HCT116 (cell line): Measurements from ENCODE around the gene VIT. TPM values are rescaled to one million over a fixed set of nuclear protein-coding genes. Genes with fewer than 3 reads are reported as not detected.

Experiments used
- ATAC-seq: fragments of 200-7000 bp; cut with Tn5 transposase; 2 replicates; pipeline ENCODE4 v1.9.1; 2020; ENCODE audit warnings: mild to moderate bottlenecking, moderate library complexity
- BruUV-seq: library from RNA; stranded (reverse); fragments of 400-500 nt; replicated peaks from 2 replicates; lab custom pipeline; 2021; lab: Mats Ljungman, UMichigan
- CTCF ChIA-PET: fragments of 300-600 bp; sonication (Branson Sonifier 250); formaldehyde crosslinking; loops from one replicate; lab custom pipeline; 2021; ENCODE audit warnings: antibody characterized with exemption; lab: Charles Lee
- POLR2A ChIA-PET: fragments of 300-600, 350-600 bp; sonication (Branson Sonifier 250); formaldehyde crosslinking; loops from one replicate; lab custom pipeline; 2021; ENCODE audit warnings: antibody characterized with exemption; lab: Charles Lee
- RAD21 ChIA-PET, 2 experiments: fragments of 300-600 bp; sonication (Branson Sonifier 250); formaldehyde crosslinking; loops; one replicate each; lab custom pipeline; 2023; ENCODE audit warnings: low total read pairs in 2 of 2; ENCODE audit not compliant: uncharacterized antibody in 2 of 2, unreplicated experiment in 2 of 2, low non-redundant PET in 1 of 2; lab: Charles Lee
- DNase-seq: peaks from one replicate; pipeline ENCODE4 v3.0.0-alpha.2; 2010; ENCODE audit warnings: low read depth, low spot score
- H2AFZ ChIP-seq: fragments of 200-600 bp; shearing (Covaris generic), sonication (generic); 2 replicates; pipeline ENCODE4 v1.6.1; 2017; ENCODE audit warnings: low read depth, mixed run types, mixed read lengths, antibody characterized with exemption, low read length; ENCODE audit not compliant: poor library complexity, severe bottlenecking
- H3K27ac ChIP-seq: 2 replicates; pipeline ENCODE4 v1.5.1; 2012; ENCODE audit warnings: low read depth, low read length
- H3K27me3 ChIP-seq: fragments of 200-600 bp; sonication (generic); 2 replicates; pipeline ENCODE4 v1.6.1; 2016; ENCODE audit warnings: mixed run types, low read length, mixed read lengths; ENCODE audit not compliant: insufficient read depth
- H3K36me3 ChIP-seq, 2 experiments: fragments of 200-500 bp in 1 of 2; fragments of 200-600 bp in 1 of 2; sonication (Bioruptor generic) in 1 of 2; sonication (generic) in 1 of 2; 2 replicates each; pipeline versions ENCODE4 v1.5.1 to v1.6.1; 2014 to 2016; ENCODE audit warnings: low read length in 2 of 2, inconsistent platforms in 1 of 2, mixed read lengths in 1 of 2, mixed run types in 1 of 2; ENCODE audit not compliant: insufficient read depth in 2 of 2, control insufficient read depth in 1 of 2
- H3K4me1 ChIP-seq, 2 experiments: fragments of 200-600 bp in 1 of 2; sonication (generic) in 1 of 2; 2 replicates each; pipeline versions ENCODE4 v1.5.1 to v1.6.1; 2012 to 2017; ENCODE audit warnings: low read length in 2 of 2, inconsistent platforms in 1 of 2, mild to moderate bottlenecking in 1 of 2, mixed read lengths in 1 of 2, mixed run types in 1 of 2, moderate library complexity in 1 of 2; ENCODE audit not compliant: insufficient read depth in 2 of 2, control insufficient read depth in 1 of 2
- H3K4me2 ChIP-seq: fragments of 200-600 bp; sonication (generic); 2 replicates; pipeline ENCODE4 v1.6.1; 2017; ENCODE audit warnings: mixed run types, low read length, mixed read lengths
- H3K4me3 ChIP-seq, 2 experiments: fragments of 200-600 bp in 1 of 2; sonication (generic) in 1 of 2; replicated peaks in 1 of 2; 2 replicates each; pipeline ENCODE4 v1.5.1; 2011 to 2016; ENCODE audit warnings: low read length in 2 of 2, control low read depth in 1 of 2, low read depth in 1 of 2, mild to moderate bottlenecking in 1 of 2, mixed read lengths in 1 of 2, mixed run types in 1 of 2
- H3K79me2 ChIP-seq: fragments of 200-600 bp; sonication (generic); 2 replicates; pipeline ENCODE4 v1.6.1; 2017; ENCODE audit warnings: mild to moderate bottlenecking, mixed run types, low read length, moderate library complexity, mixed read lengths; ENCODE audit not compliant: insufficient read depth
- H3K9ac ChIP-seq: fragments of 200-600 bp; sonication (generic); 2 replicates; pipeline ENCODE4 v1.6.1; 2016; ENCODE audit warnings: low read length, mixed read lengths
- H3K9me2 ChIP-seq: fragments of 200-600 bp; sonication (generic), shearing (Covaris generic); 2 replicates; pipeline ENCODE4 v1.6.1; 2017; ENCODE audit warnings: mixed run types, mild to moderate bottlenecking, moderate library complexity; ENCODE audit not compliant: insufficient read depth
- H3K9me3 ChIP-seq, 2 experiments: fragments of 200-500 bp in 1 of 2; fragments of 200-600 bp in 1 of 2; sonication (Bioruptor generic) in 1 of 2; sonication (generic) in 1 of 2; 2 replicates each; pipeline ENCODE4 v1.6.1; 2014 to 2017; ENCODE audit warnings: low read length in 2 of 2, mixed read lengths in 2 of 2, inconsistent platforms in 1 of 2, low read depth in 1 of 2, mild to moderate bottlenecking in 1 of 2, mixed run types in 1 of 2, moderate library complexity in 1 of 2; ENCODE audit not compliant: control insufficient read depth in 1 of 2, insufficient read depth in 1 of 2
- H4K20me1 ChIP-seq: fragments of 200-600 bp; sonication (generic), shearing (Covaris generic); 2 replicates; pipeline ENCODE4 v1.6.1; 2017; ENCODE audit warnings: mixed run types, mild to moderate bottlenecking, moderate library complexity; ENCODE audit not compliant: insufficient read depth
- CBX3 ChIP-seq: IDR thresholded peaks from 2 replicates; pipeline ENCODE4 v1.6.1; 2012; ENCODE audit warnings: low read depth
- EGR1 ChIP-seq: IDR thresholded peaks from 2 replicates; pipeline ENCODE4 v1.6.1; 2012; ENCODE audit warnings: low read depth
- ELF1 ChIP-seq: IDR thresholded peaks from 2 replicates; pipeline ENCODE4 v1.6.1; 2012; ENCODE audit warnings: low read depth, borderline replicate concordance
- FOSL1 ChIP-seq: IDR thresholded peaks from 2 replicates; pipeline ENCODE4 v1.6.1; 2012; ENCODE audit warnings: low read depth
- JUND ChIP-seq: IDR thresholded peaks from 2 replicates; pipeline ENCODE4 v1.6.1; 2012
- RAD21 ChIP-seq: IDR thresholded peaks from 2 replicates; pipeline ENCODE4 v1.6.1; 2012; ENCODE audit warnings: low read depth, mild to moderate bottlenecking
- REST ChIP-seq: IDR thresholded peaks from 2 replicates; pipeline ENCODE4 v1.6.1; 2012; ENCODE audit warnings: low read depth
- SP1 ChIP-seq: IDR thresholded peaks from 2 replicates; pipeline ENCODE4 v1.6.1; 2012; ENCODE audit warnings: low read depth
- intact Hi-C: fragments of 100-400 bp; cut with micrococcal nuclease; formaldehyde crosslinking; loops from 2 replicates; pipeline ENCODE4 v1.10.0; 2022
- total RNA-seq: library from RNA; stranded (reverse); gene quantifications from one replicate; pipeline ENCODE4 v1.2.1, GENCODE V29; 2021; ENCODE audit not compliant: unreplicated experiment
- TF ChIP-seq, protein P1 (sequence below), 3 experiments: fragments of 200-600 bp in 1 of 3; sonication (generic) in 1 of 3; IDR thresholded peaks in 2 of 3; conservative IDR thresholded peaks in 1 of 3; 2 replicates each; pipeline ENCODE4 v1.5.1; 2012 to 2017; ENCODE audit warnings: low read depth in 2 of 3, low read length in 2 of 3, antibody characterized with exemption in 1 of 3, borderline replicate concordance in 1 of 3, control low read depth in 1 of 3, mild to moderate bottlenecking in 1 of 3, mixed read lengths in 1 of 3, mixed run types in 1 of 3, moderate library complexity in 1 of 3; ENCODE audit not compliant: insufficient read depth in 1 of 3

VIT gene
- total RNA-seq, 1 experiment from 2014 or later, result not detected

- BruUV-seq, result no TSS peak
- no peaks in the 10 kb centered on the region for H3K27me3 ChIP-seq
These were observed 147.3 kb downstream of the VIT start for GRCh38 chr2:36843838-36844237.

More at GRCh38 chr2:36843838-36844237, 147.3 kb downstream of the VIT start:
- H3K4me3 ChIP-seq, result no peak overlapping the region
- H3K9me2 ChIP-seq, result no peaks in the 10 kb centered on the region
- DNase-seq (no peak), ATAC-seq (no peak)
- no peaks in the 10 kb centered on the region for H4K20me1 ChIP-seq
- H3K27ac ChIP-seq, result no peak overlapping the region
- H3K4me2 ChIP-seq, result no peak overlapping the region
- H3K79me2 ChIP-seq, result no peaks in the 10 kb centered on the region
- ChIA-PET RAD21 (no interaction called here), POLR2A (no interaction called here), CTCF (no interaction called here)
- intact Hi-C loops, result no loop called here
- no peak for TF ChIP-seq JUND
- no peak for TF ChIP-seq REST
- no peak for TF ChIP-seq ELF1
- TF ChIP-seq, protein P1, sequence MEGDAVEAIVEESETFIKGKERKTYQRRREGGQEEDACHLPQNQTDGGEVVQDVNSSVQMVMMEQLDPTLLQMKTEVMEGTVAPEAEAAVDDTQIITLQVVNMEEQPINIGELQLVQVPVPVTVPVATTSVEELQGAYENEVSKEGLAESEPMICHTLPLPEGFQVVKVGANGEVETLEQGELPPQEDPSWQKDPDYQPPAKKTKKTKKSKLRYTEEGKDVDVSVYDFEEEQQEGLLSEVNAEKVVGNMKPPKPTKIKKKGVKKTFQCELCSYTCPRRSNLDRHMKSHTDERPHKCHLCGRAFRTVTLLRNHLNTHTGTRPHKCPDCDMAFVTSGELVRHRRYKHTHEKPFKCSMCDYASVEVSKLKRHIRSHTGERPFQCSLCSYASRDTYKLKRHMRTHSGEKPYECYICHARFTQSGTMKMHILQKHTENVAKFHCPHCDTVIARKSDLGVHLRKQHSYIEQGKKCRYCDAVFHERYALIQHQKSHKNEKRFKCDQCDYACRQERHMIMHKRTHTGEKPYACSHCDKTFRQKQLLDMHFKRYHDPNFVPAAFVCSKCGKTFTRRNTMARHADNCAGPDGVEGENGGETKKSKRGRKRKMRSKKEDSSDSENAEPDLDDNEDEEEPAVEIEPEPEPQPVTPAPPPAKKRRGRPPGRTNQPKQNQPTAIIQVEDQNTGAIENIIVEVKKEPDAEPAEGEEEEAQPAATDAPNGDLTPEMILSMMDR (IDR thresholded peaks at IDR 0.05 in 2 of 3, conservative IDR thresholded peaks at IDR 0.05 in 1 of 3; ENCODE audit: borderline replicate concordance in 1 of 3, insufficient read depth in 1 of 3, low read depth in 2 of 3, low read length in 2 of 3), result no peak
- no peak for TF ChIP-seq CBX3
- no peak for TF ChIP-seq EGR1
- no peak for TF ChIP-seq FOSL1
- no peak for TF ChIP-seq SP1
- TF ChIP-seq RAD21, result no peak
- no peaks in the 10 kb centered on the region; a peak in 1 of 4 replicates for H3K36me3 ChIP-seq
- H2AFZ ChIP-seq, result no peak overlapping the region
- H3K9me3 ChIP-seq, result no peaks in the 10 kb centered on the region
- no peaks in the 10 kb centered on the region for H3K4me1 ChIP-seq
- no peak overlapping the region for H3K9ac ChIP-seq
